ENCODE results near the gene KRTAP9-7. TPM values are rescaled to one million over a fixed set of nuclear protein-coding genes. Genes with fewer than 3 reads are reported as not detected.

The KRTAP9-7 gene, protein sequence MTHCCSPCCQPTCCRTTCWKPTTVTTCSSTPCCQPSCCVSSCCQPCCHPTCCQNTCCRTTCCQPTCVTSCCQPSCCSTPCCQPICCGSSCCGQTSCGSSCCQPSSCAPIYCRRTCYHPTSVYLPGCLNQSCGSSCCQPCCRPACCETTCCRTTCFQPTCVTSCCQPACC
- total RNA-seq (2022; extraction: Qiagen RNA extraction; ENCODE audit: low read depth): not detected in 5 replicates

GRCh38 chr17:41275648-41276190, at the start of gene KRTAP9-7:
KRTAP9-7 (plus strand) TSS chr17:41275698; CDS start chr17:41275698, 0 bp downstream.

GRCh38 chr17:41226598-41227095, 48.9 kb upstream of the KRTAP9-7 start, which contains the start of gene KRTAP9-2:
KRTAP9-2 (plus strand) TSS chr17:41226648; CDS start chr17:41226655, 7 bp downstream.

DNA sequence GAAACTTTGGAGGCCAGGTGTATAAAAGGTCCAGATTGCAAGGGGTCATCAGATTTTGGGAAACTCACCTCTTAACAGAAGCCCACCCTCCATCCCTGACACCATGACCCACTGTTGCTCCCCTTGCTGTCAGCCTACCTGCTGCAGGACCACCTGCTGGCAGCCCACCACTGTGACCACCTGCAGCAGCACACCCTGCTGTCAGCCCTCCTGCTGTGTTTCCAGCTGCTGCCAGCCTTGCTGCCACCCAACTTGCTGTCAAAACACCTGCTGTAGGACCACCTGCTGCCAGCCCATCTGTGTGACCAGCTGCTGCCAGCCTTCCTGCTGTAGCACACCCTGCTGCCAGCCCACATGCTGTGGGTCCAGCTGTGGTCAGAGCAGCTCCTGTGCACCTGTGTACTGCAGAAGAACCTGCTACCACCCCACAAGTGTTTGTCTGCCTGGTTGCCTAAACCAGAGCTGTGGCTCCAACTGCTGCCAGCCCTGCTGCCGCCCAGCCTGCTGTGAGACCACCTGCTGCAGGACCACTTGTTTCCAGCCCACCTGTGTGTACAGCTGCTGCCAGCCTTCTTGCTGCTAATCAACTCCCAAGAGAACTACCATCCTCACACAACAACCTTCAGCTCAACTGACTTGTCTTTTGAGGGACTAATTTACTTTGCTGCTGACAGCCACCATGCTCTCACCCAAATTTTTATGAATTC, 42.9 kb upstream of the KRTAP9-7 start, which contains the start of gene KRTAP9-3:
Gene KRTAP9-3, plus strand, starts transcription at position 51 of the 707 bp plus-strand sequence. Its CDS starts 53 bp downstream, at position 104.

DNA sequence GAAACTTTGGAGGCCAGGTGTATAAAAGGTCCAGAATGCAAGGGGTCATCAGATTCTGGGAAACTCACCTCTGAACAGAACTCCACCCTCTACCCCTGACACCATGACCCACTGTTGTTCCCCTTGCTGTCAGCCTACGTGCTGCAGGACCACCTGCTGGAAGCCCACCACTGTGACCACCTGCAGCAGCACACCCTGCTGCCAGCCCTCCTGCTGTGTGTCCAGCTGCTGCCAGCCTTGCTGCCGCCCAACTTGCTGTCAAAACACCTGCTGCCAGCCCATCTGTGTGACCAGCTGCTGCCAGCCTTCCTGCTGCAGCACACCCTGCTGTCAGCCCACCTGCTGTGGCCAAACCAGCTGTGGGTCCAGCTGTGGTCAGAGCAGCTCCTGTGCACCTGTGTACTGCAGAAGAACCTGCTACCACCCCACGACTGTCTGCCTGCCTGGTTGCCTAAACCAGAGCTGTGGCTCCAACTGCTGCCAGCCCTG, 37.5 kb upstream of the KRTAP9-7 start, which contains the start of gene KRTAP9-8:
Gene KRTAP9-8, plus strand, starts transcription at position 51 of the 489 bp plus-strand sequence. Its CDS starts 53 bp downstream, at position 104.

DNA sequence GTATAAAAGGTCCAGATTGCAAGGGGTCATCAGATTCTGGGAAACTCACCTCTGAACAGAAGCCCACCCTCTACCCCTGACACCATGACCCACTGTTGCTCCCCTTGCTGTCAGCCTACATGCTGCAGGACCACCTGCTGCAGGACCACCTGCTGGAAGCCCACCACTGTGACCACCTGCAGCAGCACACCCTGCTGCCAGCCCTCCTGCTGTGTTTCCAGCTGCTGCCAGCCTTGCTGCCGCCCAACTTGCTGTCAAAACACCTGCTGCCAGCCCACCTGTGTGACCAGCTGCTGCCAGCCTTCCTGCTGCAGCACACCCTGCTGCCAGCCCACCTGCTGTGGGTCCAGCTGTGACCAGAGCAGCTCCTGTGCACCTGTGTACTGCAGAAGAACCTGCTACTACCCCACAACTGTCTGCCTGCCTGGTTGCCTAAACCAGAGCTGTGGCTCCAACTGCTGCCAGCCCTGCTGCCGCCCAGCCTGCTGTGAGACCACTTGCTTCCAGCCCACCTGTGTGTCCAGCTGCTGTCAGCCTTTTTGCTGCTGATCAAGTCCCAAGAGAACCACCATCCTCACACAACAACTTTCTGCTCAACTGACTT, 25.8 kb upstream of the KRTAP9-7 start, which contains the start of gene KRTAP9-4:
Gene KRTAP9-4, plus strand, starts transcription at position 51 of the 604 bp plus-strand sequence. Its CDS starts 34 bp downstream, at position 85.

GRCh38 chr17:41255381-41256290, 19.9 kb upstream of the KRTAP9-7 start, which contains the start of gene KRTAP9-9:
KRTAP9-9 (plus strand) TSS chr17:41255384.

DNA sequence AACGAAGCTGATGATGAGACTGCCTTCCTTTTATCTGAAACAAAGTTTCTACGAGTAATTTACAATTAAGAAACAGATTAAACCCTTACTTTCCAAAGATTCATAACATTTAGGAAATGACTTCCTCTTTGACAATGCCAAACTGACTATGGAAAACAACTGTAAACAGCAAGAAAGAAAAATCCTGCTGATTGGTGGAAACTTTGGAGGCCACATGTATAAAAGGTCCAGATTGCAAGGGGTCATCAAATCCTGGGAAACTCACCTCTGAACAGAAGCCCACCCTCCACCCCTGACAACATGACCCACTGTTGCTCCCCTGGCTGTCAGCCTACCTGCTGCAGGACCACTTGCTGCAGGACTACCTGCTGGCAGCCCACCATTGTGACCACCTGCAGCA, 10.4 kb upstream of the KRTAP9-7 start, which contains the start of gene KRTAP9-6:
Gene KRTAP9-6, plus strand, starts transcription at position 301 of the 400 bp plus-strand sequence. Its CDS starts 0 bp downstream, at position 301.

DNA sequence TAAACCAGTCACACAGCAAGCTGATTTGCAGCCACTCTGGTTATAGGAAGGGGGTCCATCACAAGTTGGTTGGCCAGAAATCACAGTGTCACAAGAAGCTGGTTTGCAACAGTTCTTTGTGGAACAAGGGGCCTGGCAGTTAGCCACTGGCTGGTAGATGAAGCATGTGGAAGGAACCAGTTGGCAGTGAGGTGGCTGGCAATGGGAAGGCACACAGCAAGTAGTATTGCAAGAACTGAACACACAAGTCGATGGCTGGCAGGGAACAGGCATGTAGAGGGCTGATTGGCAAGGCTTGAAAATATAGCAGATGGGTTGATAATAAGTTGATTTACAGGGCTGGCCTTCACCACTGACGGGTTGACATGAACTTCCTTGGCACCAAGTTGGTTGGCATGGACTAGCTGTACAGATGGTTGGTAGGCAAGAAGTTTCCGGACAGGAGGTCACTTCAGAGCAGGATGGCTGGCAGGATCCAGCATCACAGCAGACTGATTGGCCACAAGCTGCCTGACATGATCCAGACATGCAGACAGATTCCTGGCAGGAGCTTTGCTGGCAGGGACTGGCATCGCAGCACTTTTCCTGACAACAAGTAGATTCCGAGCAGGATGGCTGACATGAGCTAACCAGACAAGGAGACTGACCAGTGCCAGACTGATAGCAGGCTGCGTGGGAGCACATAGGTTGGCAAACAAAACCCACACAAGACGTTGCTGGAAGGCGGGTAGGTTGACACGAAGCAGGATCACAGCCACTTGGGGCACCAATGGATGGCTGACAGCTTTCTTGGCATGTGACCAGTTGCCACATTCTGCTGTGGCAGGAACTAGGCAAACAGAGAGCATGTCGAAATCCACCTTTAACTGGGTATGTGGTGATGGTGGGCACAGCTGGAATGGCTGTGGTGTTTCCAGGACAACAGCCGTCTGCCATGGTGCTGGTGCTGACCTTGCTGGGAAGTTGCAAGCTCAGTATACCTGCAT, 26.7 kb downstream of the KRTAP9-7 start, which contains the start of gene KRTAP29-1:
Gene KRTAP29-1, minus strand, starts transcription at position 936 of the 986 bp plus-strand sequence. Its CDS starts 0 bp downstream, at position 936.

DNA sequence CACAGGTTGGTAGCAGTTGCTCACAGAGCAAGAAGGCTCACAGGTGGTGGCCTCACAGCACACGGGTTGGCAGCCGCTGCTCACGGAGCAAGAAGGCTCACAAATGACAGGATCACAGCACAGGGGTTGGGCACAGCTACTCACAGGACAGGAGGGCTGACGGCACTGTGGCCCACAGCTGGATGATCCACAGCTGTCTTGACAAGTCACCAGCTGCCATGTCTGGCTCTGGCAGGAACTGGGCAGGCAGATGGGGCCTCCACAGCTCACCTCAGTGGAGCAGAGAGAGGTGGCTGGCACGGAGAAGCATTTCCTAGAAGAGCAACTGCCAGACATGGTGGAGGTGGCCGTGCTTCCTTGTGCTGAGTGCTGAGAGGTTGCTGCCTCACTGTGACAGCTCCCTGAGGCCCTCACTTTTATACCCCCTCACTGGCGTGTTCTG, 33.4 kb downstream of the KRTAP9-7 start, which contains the start of gene KRTAP16-1:
Gene KRTAP16-1, minus strand, starts transcription at position 392 of the 442 bp plus-strand sequence. Its CDS starts 56 bp downstream, at position 336.

GRCh38 chr17:41315204-41315794, 39.8 kb downstream of the KRTAP9-7 start, which contains the start of gene KRTAP17-1:
KRTAP17-1 (minus strand) TSS chr17:41315710; CDS start chr17:41315650, 60 bp downstream.

Other genes with a start within 250 kb of the KRTAP9-7 start
- 0.12 TPM in 1 of 5 replicates, not detected in the others for gene KRTAP1-5, start 248.5 kb upstream of the KRTAP9-7 start, total RNA-seq (2022; extraction: Qiagen RNA extraction; ENCODE audit: low read depth)
- not detected in 5 replicates for gene KRTAP1-4, start 245.5 kb upstream of the KRTAP9-7 start, total RNA-seq (2022; extraction: Qiagen RNA extraction; ENCODE audit: low read depth)
- not detected in 5 replicates for gene KRTAP1-3, start 240.8 kb upstream of the KRTAP9-7 start, total RNA-seq (2022; extraction: Qiagen RNA extraction; ENCODE audit: low read depth)
- not detected in 5 replicates for gene KRTAP1-1, start 234.2 kb upstream of the KRTAP9-7 start, total RNA-seq (2022; extraction: Qiagen RNA extraction; ENCODE audit: low read depth)
- gene KRTAP2-1, start 228.4 kb upstream of the KRTAP9-7 start, total RNA-seq (2022; extraction: Qiagen RNA extraction; ENCODE audit: low read depth): not detected in 5 replicates
- gene KRTAP2-2, start 220.5 kb upstream of the KRTAP9-7 start, total RNA-seq (2022; extraction: Qiagen RNA extraction; ENCODE audit: low read depth): not detected in 5 replicates
- 0.08 TPM in 1 of 5 replicates, not detected in the others for gene KRTAP2-3, start 215.6 kb upstream of the KRTAP9-7 start, total RNA-seq (2022; extraction: Qiagen RNA extraction; ENCODE audit: low read depth)
- not detected in 5 replicates for gene KRTAP2-4, start 209.8 kb upstream of the KRTAP9-7 start, total RNA-seq (2022; extraction: Qiagen RNA extraction; ENCODE audit: low read depth)
- gene KRTAP4-7, start 191.5 kb upstream of the KRTAP9-7 start, total RNA-seq (2022; extraction: Qiagen RNA extraction; ENCODE audit: low read depth): not detected in 5 replicates
- gene KRTAP4-8, start 177.6 kb upstream of the KRTAP9-7 start, total RNA-seq (2022; extraction: Qiagen RNA extraction; ENCODE audit: low read depth): 0.05 to 0.12 TPM in 2 of 5 replicates, not detected in the others
- not detected in 5 replicates for gene KRTAP4-16, start 173.5 kb upstream of the KRTAP9-7 start, total RNA-seq (2022; extraction: Qiagen RNA extraction; ENCODE audit: low read depth)
- gene KRTAP4-9, start 170.3 kb upstream of the KRTAP9-7 start, total RNA-seq (2022; extraction: Qiagen RNA extraction; ENCODE audit: low read depth): not detected in 5 replicates
- not detected in 5 replicates for gene KRTAP4-11, start 157.3 kb upstream of the KRTAP9-7 start, total RNA-seq (2022; extraction: Qiagen RNA extraction; ENCODE audit: low read depth)
- not detected in 5 replicates for gene KRTAP4-12, start 151.5 kb upstream of the KRTAP9-7 start, total RNA-seq (2022; extraction: Qiagen RNA extraction; ENCODE audit: low read depth)
- gene KRTAP4-6, start 135.2 kb upstream of the KRTAP9-7 start, total RNA-seq (2022; extraction: Qiagen RNA extraction; ENCODE audit: low read depth): not detected in 5 replicates
- gene KRTAP4-5, start 125.9 kb upstream of the KRTAP9-7 start, total RNA-seq (2022; extraction: Qiagen RNA extraction; ENCODE audit: low read depth): not detected in 5 replicates
- not detected in 5 replicates for gene KRTAP4-4, start 115.0 kb upstream of the KRTAP9-7 start, total RNA-seq (2022; extraction: Qiagen RNA extraction; ENCODE audit: low read depth)
- gene KRTAP4-3, start 107.5 kb upstream of the KRTAP9-7 start, total RNA-seq (2022; extraction: Qiagen RNA extraction; ENCODE audit: low read depth): not detected in 5 replicates
- gene KRTAP4-2, start 97.5 kb upstream of the KRTAP9-7 start, total RNA-seq (2022; extraction: Qiagen RNA extraction; ENCODE audit: low read depth): not detected in 5 replicates
- 0.07 to 0.56 TPM (median 0.26 TPM) in 4 of 5 replicates, not detected in the other for gene KRTAP4-1, start 90.8 kb upstream of the KRTAP9-7 start, total RNA-seq (2022; extraction: Qiagen RNA extraction; ENCODE audit: low read depth)
- not detected in 5 replicates for gene KRTAP9-1, start 85.8 kb upstream of the KRTAP9-7 start, total RNA-seq (2022; extraction: Qiagen RNA extraction; ENCODE audit: low read depth)
- not detected in 5 replicates for gene KRTAP9-2, start 49.0 kb upstream of the KRTAP9-7 start, total RNA-seq (2022; extraction: Qiagen RNA extraction; ENCODE audit: low read depth)
- not detected in 5 replicates for gene KRTAP9-3, start 43.2 kb upstream of the KRTAP9-7 start, total RNA-seq (2022; extraction: Qiagen RNA extraction; ENCODE audit: low read depth)
- gene KRTAP9-8, start 37.7 kb upstream of the KRTAP9-7 start, total RNA-seq (2022; extraction: Qiagen RNA extraction; ENCODE audit: low read depth): not detected in 5 replicates
- gene KRTAP9-4, start 26.0 kb upstream of the KRTAP9-7 start, total RNA-seq (2022; extraction: Qiagen RNA extraction; ENCODE audit: low read depth): not detected in 5 replicates
- gene KRTAP9-9, start 20.3 kb upstream of the KRTAP9-7 start, total RNA-seq (2022; extraction: Qiagen RNA extraction; ENCODE audit: low read depth): not detected in 5 replicates
- gene KRTAP9-6, start 10.3 kb upstream of the KRTAP9-7 start, total RNA-seq (2022; extraction: Qiagen RNA extraction; ENCODE audit: low read depth): not detected in 5 replicates
- gene KRTAP29-1, start 27.2 kb downstream of the KRTAP9-7 start, total RNA-seq (2022; extraction: Qiagen RNA extraction; ENCODE audit: low read depth): not detected in 5 replicates
- not detected in 5 replicates for gene KRTAP16-1, start 33.6 kb downstream of the KRTAP9-7 start, total RNA-seq (2022; extraction: Qiagen RNA extraction; ENCODE audit: low read depth)
- gene KRTAP17-1, start 40.0 kb downstream of the KRTAP9-7 start, total RNA-seq (2022; extraction: Qiagen RNA extraction; ENCODE audit: low read depth): not detected in 5 replicates
- gene KRT33A, start 75.1 kb downstream of the KRTAP9-7 start, total RNA-seq (2022; extraction: Qiagen RNA extraction; ENCODE audit: low read depth): not detected in 5 replicates
- 0.05 to 0.13 TPM (median 0.10 TPM) in 3 of 5 replicates, not detected in the others for gene KRT33B, start 94.1 kb downstream of the KRTAP9-7 start, total RNA-seq (2022; extraction: Qiagen RNA extraction; ENCODE audit: low read depth)
- gene KRT34, start 106.6 kb downstream of the KRTAP9-7 start, total RNA-seq (2022; extraction: Qiagen RNA extraction; ENCODE audit: low read depth): 0.25 to 0.64 TPM (median 0.35 TPM) in 5 replicates
- not detected in 5 replicates for gene KRT31, start 121.9 kb downstream of the KRTAP9-7 start, total RNA-seq (2022; extraction: Qiagen RNA extraction; ENCODE audit: low read depth)
- not detected in 5 replicates for gene KRT37, start 148.9 kb downstream of the KRTAP9-7 start, total RNA-seq (2022; extraction: Qiagen RNA extraction; ENCODE audit: low read depth)
- gene KRT38, start 165.3 kb downstream of the KRTAP9-7 start, total RNA-seq (2022; extraction: Qiagen RNA extraction; ENCODE audit: low read depth): not detected in 5 replicates
- 0.06 to 0.08 TPM in 2 of 5 replicates, not detected in the others for gene KRT32, start 191.7 kb downstream of the KRTAP9-7 start, total RNA-seq (2022; extraction: Qiagen RNA extraction; ENCODE audit: low read depth)
- gene KRT35, start 205.5 kb downstream of the KRTAP9-7 start, total RNA-seq (2022; extraction: Qiagen RNA extraction; ENCODE audit: low read depth): not detected in 5 replicates
- not detected in 5 replicates for gene KRT36, start 214.2 kb downstream of the KRTAP9-7 start, total RNA-seq (2022; extraction: Qiagen RNA extraction; ENCODE audit: low read depth)
- 0.16 to 0.30 TPM (median 0.20 TPM) in 5 replicates for gene KRT13, start 229.9 kb downstream of the KRTAP9-7 start, total RNA-seq (2022; extraction: Qiagen RNA extraction; ENCODE audit: low read depth)
- 3.5 to 6.2 TPM (median 5.4 TPM) in 5 replicates for gene KRT15, start 243.2 kb downstream of the KRTAP9-7 start, total RNA-seq (2022; extraction: Qiagen RNA extraction; ENCODE audit: low read depth)

All from A549 treated with CpdA at 1 μM for 4 hours (cell line).